WTC11 (cell line): Measurements from ENCODE around the gene FAM131C. TPM values are rescaled to one million over a fixed set of nuclear protein-coding genes. Genes with fewer than 3 reads are reported as not detected.

Experiments
- ATAC-seq: fragments of 200-7000 bp; cut with Tn5 transposase; 2 replicates; pipeline ENCODE4 v1.10.0; 2021; ENCODE audit warnings: mild to moderate bottlenecking, moderate library complexity
- CTCF ChIA-PET: fragments of 300-600 bp; sonication (Branson Sonifier 250); formaldehyde crosslinking; loops from one replicate; lab custom pipeline; 2021; ENCODE audit warnings: antibody characterized with exemption; lab: Charles Lee
- POLR2A ChIA-PET: fragments of 350-600 bp; sonication (Branson Sonifier 250); formaldehyde crosslinking; loops from one replicate; lab custom pipeline; 2021; ENCODE audit warnings: antibody characterized with exemption; lab: Charles Lee
- DNase-seq: peaks from one replicate; pipeline ENCODE4 v3.0.0; 2021; ENCODE audit warnings: low spot score
- H3K27ac Mint-ChIP-seq: 2 replicates; pipeline ENCODE4 v1.8.0; 2021; ENCODE audit warnings: mixed read lengths
- H3K27me3 Mint-ChIP-seq: 2 replicates; pipeline ENCODE4 v1.8.0; 2021; ENCODE audit warnings: low read depth, mild to moderate bottlenecking, moderate library complexity, mixed read lengths
- H3K36me3 Mint-ChIP-seq: 2 replicates; pipeline ENCODE4 v1.8.0; 2021; ENCODE audit warnings: mixed read lengths
- H3K4me1 Mint-ChIP-seq: 2 replicates; pipeline ENCODE4 v1.8.0; 2022; ENCODE audit warnings: mixed read lengths
- H3K4me3 Mint-ChIP-seq: 2 replicates; pipeline ENCODE4 v1.8.0; 2021; ENCODE audit warnings: mild to moderate bottlenecking, moderate library complexity, mixed read lengths
- H3K9me3 Mint-ChIP-seq: 2 replicates; pipeline ENCODE4 v1.8.0; 2021; ENCODE audit warnings: mixed read lengths
- CREB1 ChIP-seq: sonication (generic); formaldehyde crosslinking; IDR thresholded peaks from 2 replicates; pipeline ENCODE4 v1.8.0; 2023; ENCODE audit warnings: mild to moderate bottlenecking, missing genetic modification reagents
- CREM ChIP-seq: sonication (generic); formaldehyde crosslinking; IDR thresholded peaks from 2 replicates; pipeline ENCODE4 v1.8.1; 2022; ENCODE audit warnings: mild to moderate bottlenecking, missing genetic modification reagents, moderate library complexity
- GABPB1 ChIP-seq: sonication (generic); formaldehyde crosslinking; IDR thresholded peaks from 2 replicates; pipeline ENCODE4 v1.8.1; 2023; ENCODE audit warnings: mild to moderate bottlenecking, missing genetic modification reagents
- GTF2I ChIP-seq: fragments of 250-450 bp; sonication (Bioruptor Pico); conservative IDR thresholded peaks from 2 replicates; pipeline ENCODE4 v1.4.0; 2021; ENCODE audit warnings: mild to moderate bottlenecking
- HMGA2 ChIP-seq: fragments of 250-450 bp; sonication (Bioruptor Pico); IDR thresholded peaks from 2 replicates; pipeline ENCODE4 v1.4.0; 2021; ENCODE audit warnings: mild to moderate bottlenecking, moderate library complexity
- JAZF1 ChIP-seq: fragments of 250-450 bp; sonication (Bioruptor Pico); IDR thresholded peaks from 2 replicates; pipeline ENCODE4 v1.9.0; 2021; ENCODE audit warnings: moderate library complexity, mild to moderate bottlenecking, inconsistent platforms
- KAT7 ChIP-seq: sonication (generic); formaldehyde crosslinking; IDR thresholded peaks from 2 replicates; pipeline ENCODE4 v1.8.1; 2023; ENCODE audit warnings: missing genetic modification reagents, mild to moderate bottlenecking, borderline replicate concordance
- MXD4 ChIP-seq: fragments of 250-450 bp; sonication (Bioruptor Pico); IDR thresholded peaks from 2 replicates; pipeline ENCODE4 v1.8.0; 2021; ENCODE audit warnings: mild to moderate bottlenecking, moderate library complexity, borderline replicate concordance
- NR1H2 ChIP-seq: sonication (generic); formaldehyde crosslinking; IDR thresholded peaks from 2 replicates; pipeline ENCODE4 v1.9.0; 2021; ENCODE audit warnings: mild to moderate bottlenecking, moderate library complexity, missing genetic modification reagents
- NR3C1 ChIP-seq: sonication (generic); formaldehyde crosslinking; conservative IDR thresholded peaks from 2 replicates; pipeline ENCODE4 v1.8.1; 2023; ENCODE audit warnings: low read depth, mild to moderate bottlenecking, missing genetic modification reagents
- OVOL2 ChIP-seq: fragments of 250-450 bp; sonication (Bioruptor Pico); IDR thresholded peaks from 2 replicates; pipeline ENCODE4 v1.9.0; 2021; ENCODE audit warnings: mild to moderate bottlenecking, borderline replicate concordance
- PRRX2 ChIP-seq: fragments of 250-450 bp; sonication (Bioruptor Pico); IDR thresholded peaks from 2 replicates; pipeline ENCODE4 v1.8.0; 2021; ENCODE audit warnings: mild to moderate bottlenecking
- RORB ChIP-seq: fragments of 250-450 bp; sonication (Bioruptor Pico); IDR thresholded peaks from 2 replicates; pipeline ENCODE4 v1.9.0; 2021; ENCODE audit warnings: mild to moderate bottlenecking
- SP1 ChIP-seq: sonication (generic); formaldehyde crosslinking; conservative IDR thresholded peaks from 2 replicates; pipeline ENCODE4 v1.8.1; 2022; ENCODE audit warnings: missing genetic modification reagents
- TP53 ChIP-seq: sonication (generic); formaldehyde crosslinking; IDR thresholded peaks from 2 replicates; pipeline ENCODE4 v1.8.1; 2023; ENCODE audit warnings: mild to moderate bottlenecking, missing genetic modification reagents
- ZNF317 ChIP-seq: sonication (generic); formaldehyde crosslinking; IDR thresholded peaks from 2 replicates; pipeline ENCODE4 v1.8.1; 2023; ENCODE audit warnings: low read depth, mild to moderate bottlenecking, moderate library complexity, missing genetic modification reagents, borderline replicate concordance
- ZNF396 ChIP-seq: fragments of 250-450 bp; sonication (Bioruptor Pico); IDR thresholded peaks from 2 replicates; pipeline ENCODE4 v1.8.0; 2021; ENCODE audit warnings: mild to moderate bottlenecking, moderate library complexity, borderline replicate concordance
- ZNF423 ChIP-seq: fragments of 250-450 bp; sonication (Bioruptor Pico); IDR thresholded peaks from 2 replicates; pipeline ENCODE4 v2.1.2; 2022; ENCODE audit warnings: mild to moderate bottlenecking, moderate library complexity
- total RNA-seq: library from RNA; stranded (reverse); gene quantifications from 3 replicates; pipeline ENCODE4 v1.2.3, GENCODE V29; 2021
- TF ChIP-seq, protein P1 (sequence below): sonication (generic); formaldehyde crosslinking; IDR thresholded peaks from 2 replicates; pipeline ENCODE4 v1.8.0; 2022; ENCODE audit warnings: mild to moderate bottlenecking, missing genetic modification reagents
- TF ChIP-seq, protein P2 (sequence below): sonication (generic); formaldehyde crosslinking; conservative IDR thresholded peaks from 2 replicates; pipeline ENCODE4 v1.8.1; 2023; ENCODE audit warnings: mild to moderate bottlenecking, low read depth, missing genetic modification reagents, moderate library complexity
- TF ChIP-seq, protein P3 (sequence below): fragments of 250-450 bp; sonication (Bioruptor Pico); IDR thresholded peaks from 2 replicates; pipeline ENCODE4 v1.9.0; 2021; ENCODE audit warnings: mild to moderate bottlenecking
- TF ChIP-seq, protein P4 (sequence below): sonication (generic); formaldehyde crosslinking; IDR thresholded peaks from 2 replicates; pipeline ENCODE4 v1.8.1; 2023; ENCODE audit warnings: mild to moderate bottlenecking, missing genetic modification reagents, moderate library complexity

Gene FAM131C
- total RNA-seq, 1 experiment from 2014 or later: 1.4 TPM

DNA sequence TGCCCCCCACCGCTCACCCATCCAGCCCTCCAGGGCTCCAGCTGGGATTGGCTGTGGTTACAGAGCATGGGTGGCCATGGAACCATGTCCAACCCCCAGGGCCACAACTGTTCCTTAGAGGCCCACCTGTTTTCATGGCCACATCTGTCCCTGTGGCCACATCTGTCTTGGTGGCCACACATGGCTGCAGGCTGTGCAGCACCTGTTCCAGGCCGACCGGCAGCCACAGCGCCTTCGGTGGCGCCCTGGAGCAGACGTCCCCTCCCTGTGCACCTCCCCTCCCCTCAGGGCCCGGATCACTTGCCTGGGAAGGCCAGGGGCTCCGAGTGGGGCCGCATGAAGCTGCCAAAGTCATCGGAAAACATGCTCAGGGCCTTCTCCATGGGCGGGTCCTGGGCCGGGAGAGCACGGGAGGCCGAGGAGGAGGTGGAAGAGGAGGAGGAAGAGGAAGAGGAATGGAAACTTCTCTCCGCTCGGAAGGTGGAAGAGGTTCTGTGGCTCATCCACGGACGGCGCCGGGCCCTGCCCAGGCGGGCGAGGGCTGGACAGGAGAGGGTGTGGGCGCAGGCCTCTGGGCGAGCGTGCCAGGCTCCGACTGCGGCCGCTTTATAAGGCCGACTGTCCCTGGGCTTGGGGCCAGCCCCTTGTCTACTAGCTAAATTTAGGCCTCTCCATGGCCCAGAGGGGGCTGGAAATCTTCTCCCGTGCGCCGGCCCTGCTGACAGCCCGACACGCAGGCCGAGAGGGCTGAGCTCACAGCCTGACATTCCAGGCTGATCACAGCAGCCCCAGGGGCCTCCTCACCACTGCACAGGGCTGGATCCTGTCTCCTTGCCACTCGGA lies 55.8 kb downstream of the FAM131C start, which contains the start of gene HSPB7:
Gene HSPB7 (minus strand): TSS at position 583 of the 843 bp plus-strand sequence. CDS start 80 bp downstream, at position 503.
- TF ChIP-seq, protein P1, sequence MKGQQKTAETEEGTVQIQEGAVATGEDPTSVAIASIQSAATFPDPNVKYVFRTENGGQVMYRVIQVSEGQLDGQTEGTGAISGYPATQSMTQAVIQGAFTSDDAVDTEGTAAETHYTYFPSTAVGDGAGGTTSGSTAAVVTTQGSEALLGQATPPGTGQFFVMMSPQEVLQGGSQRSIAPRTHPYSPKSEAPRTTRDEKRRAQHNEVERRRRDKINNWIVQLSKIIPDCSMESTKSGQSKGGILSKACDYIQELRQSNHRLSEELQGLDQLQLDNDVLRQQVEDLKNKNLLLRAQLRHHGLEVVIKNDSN: no peak
- TF ChIP-seq NR1H2 (CRISPR knock-in tag) (no peak), GTF2I (CRISPR knock-in tag) (no peak), KAT7 (CRISPR knock-in tag) (no peak), JAZF1 (no peak), PRRX2 (CRISPR knock-in tag) (no peak), CREM (CRISPR knock-in tag) (no peak), ZNF317 (CRISPR knock-in tag) (no peak), NR3C1 (CRISPR knock-in tag) (no peak), OVOL2 (no peak), CREB1 (CRISPR knock-in tag) (no peak), GABPB1 (CRISPR knock-in tag) (no peak), TP53 (no peak), MXD4 (CRISPR knock-in tag) (no peak), ZNF423 (CRISPR knock-in tag) (no peak), SP1 (CRISPR knock-in tag) (no peak), HMGA2 (no peak), ZNF396 (CRISPR knock-in tag) (no peak)
- TF ChIP-seq, protein P2, sequence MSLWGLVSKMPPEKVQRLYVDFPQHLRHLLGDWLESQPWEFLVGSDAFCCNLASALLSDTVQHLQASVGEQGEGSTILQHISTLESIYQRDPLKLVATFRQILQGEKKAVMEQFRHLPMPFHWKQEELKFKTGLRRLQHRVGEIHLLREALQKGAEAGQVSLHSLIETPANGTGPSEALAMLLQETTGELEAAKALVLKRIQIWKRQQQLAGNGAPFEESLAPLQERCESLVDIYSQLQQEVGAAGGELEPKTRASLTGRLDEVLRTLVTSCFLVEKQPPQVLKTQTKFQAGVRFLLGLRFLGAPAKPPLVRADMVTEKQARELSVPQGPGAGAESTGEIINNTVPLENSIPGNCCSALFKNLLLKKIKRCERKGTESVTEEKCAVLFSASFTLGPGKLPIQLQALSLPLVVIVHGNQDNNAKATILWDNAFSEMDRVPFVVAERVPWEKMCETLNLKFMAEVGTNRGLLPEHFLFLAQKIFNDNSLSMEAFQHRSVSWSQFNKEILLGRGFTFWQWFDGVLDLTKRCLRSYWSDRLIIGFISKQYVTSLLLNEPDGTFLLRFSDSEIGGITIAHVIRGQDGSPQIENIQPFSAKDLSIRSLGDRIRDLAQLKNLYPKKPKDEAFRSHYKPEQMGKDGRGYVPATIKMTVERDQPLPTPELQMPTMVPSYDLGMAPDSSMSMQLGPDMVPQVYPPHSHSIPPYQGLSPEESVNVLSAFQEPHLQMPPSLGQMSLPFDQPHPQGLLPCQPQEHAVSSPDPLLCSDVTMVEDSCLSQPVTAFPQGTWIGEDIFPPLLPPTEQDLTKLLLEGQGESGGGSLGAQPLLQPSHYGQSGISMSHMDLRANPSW (CRISPR knock-in tag): no peak
- Mint-ChIP-seq H3K27ac (no peak within 1 kb of the TSS), H3K9me3 (no peaks in the 10 kb centered on the region), H3K36me3 (no peaks in the 10 kb centered on the region), H3K4me1 (peaks cover 62% of the 10 kb centered on the region), H3K27me3 (peaks cover 27% of the 10 kb centered on the region), H3K4me3 (no peak within 1 kb of the TSS)
- ATAC-seq (peak; percentile 28), DNase-seq (peak; percentile 71)
- ChIA-PET CTCF (interaction anchor here (0.9 to 3.5 kb wide), 8 partner anchors 8 to 226 kb away, joined by 3 to 17 read pairs (median 6); no protein-coding TSS in a partner anchor), POLR2A (interaction anchor here (0.6 to 1.6 kb wide), 2 partner anchors 9 to 354 kb away, joined by 6 to 9 read pairs; no protein-coding TSS in a partner anchor)

DNA sequence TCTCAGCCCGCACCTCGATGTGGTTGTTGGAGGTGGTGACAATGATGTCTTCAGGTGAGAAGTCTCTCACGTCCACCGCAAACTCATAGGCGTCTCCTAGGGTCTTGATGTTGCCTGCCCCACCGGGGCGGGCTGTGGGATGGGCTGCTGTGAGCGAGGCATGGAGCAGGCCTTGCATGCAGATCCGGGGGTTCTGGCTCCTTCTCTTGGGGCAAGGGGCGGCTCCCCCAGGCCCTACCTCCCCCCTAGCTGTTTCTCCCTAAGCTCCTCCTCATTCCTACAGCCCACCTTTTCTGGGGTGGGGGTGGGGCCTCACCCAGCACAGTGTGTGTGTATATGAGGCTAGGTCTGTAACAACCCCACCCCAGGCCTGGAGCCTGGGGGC lies 56.4 kb downstream of the FAM131C start:
- H3K27me3 Mint-ChIP-seq: peaks cover 20% of the 10 kb centered on the region
- POLR2A ChIA-PET: interaction anchor here (0.6 to 1.6 kb wide), 2 partner anchors 9 to 1554 kb away, joined by 4 to 6 read pairs; no protein-coding TSS in a partner anchor
- TF ChIP-seq, protein P3, sequence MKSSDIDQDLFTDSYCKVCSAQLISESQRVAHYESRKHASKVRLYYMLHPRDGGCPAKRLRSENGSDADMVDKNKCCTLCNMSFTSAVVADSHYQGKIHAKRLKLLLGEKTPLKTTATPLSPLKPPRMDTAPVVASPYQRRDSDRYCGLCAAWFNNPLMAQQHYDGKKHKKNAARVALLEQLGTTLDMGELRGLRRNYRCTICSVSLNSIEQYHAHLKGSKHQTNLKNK (CRISPR knock-in tag): no peak
- TF ChIP-seq, protein P1: no peak
- TF ChIP-seq ZNF423 (CRISPR knock-in tag) (no peak), GTF2I (CRISPR knock-in tag) (no peak), RORB (CRISPR knock-in tag) (no peak), HMGA2 (no peak), ZNF396 (CRISPR knock-in tag) (no peak)
- TF ChIP-seq, protein P4, sequence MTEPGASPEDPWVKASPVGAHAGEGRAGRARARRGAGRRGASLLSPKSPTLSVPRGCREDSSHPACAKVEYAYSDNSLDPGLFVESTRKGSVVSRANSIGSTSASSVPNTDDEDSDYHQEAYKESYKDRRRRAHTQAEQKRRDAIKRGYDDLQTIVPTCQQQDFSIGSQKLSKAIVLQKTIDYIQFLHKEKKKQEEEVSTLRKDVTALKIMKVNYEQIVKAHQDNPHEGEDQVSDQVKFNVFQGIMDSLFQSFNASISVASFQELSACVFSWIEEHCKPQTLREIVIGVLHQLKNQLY (CRISPR knock-in tag): no peak
- TF ChIP-seq, all 79 proteins: peak for 0
- DNase-seq (no peak), ATAC-seq (no peak)
- CTCF ChIA-PET: interaction anchor here (1.0 to 3.5 kb wide), 5 partner anchors 9 to 38 kb away, joined by 3 to 17 read pairs (median 7); no protein-coding TSS in a partner anchor
- H3K27ac Mint-ChIP-seq: no peak overlapping the region
- H3K9me3 Mint-ChIP-seq: no peaks in the 10 kb centered on the region
- peaks cover 68% of the 10 kb centered on the region for H3K4me1 Mint-ChIP-seq
- no peak overlapping the region for H3K4me3 Mint-ChIP-seq
- H3K36me3 Mint-ChIP-seq: no peaks in the 10 kb centered on the region
